GM18519 (cell line): ENCODE measurements around the gene FKBP9.
"Not testable (repeated sequence)": the region's sequence is repeated elsewhere in the genome, so short reads cannot be mapped to it uniquely, and the experiment has no call there.

ENCODE experiments used
- ATAC-seq: cut with Tn5 transposase; IDR thresholded peaks from one replicate; pipeline ENCODE4 v1.9.1; 2021; ENCODE audit warnings: mild to moderate bottlenecking, moderate library complexity; ENCODE audit not compliant: unreplicated experiment, low FRiP score

The FKBP9 gene

DNA sequence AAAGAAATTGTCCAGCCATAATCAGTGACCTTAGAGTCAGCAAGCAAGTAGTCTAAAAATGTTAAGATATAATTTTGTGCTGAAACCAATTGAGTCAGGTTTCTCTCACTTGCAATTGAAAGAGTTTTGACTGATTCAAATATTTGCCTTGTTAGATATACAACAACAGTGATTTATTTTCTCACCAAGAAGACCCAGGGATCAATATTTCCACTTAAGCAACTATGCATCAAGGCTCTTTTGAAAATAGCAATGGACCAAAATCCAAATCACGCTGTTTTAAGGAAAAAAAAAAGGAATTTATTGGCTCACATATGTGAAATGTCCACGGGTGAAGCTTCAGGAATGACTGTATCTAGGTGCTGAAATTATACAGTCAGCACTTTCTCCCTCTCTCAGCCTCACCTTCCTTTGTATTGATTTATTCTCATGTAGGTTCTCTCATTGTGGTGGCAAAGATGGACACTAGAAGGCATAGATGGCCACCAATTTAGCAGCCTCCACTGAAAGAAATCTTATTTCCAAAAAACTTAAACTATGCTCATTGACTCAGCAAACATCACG is 9.7 kb upstream of the FKBP9 start:
- no peak for ATAC-seq

DNA sequence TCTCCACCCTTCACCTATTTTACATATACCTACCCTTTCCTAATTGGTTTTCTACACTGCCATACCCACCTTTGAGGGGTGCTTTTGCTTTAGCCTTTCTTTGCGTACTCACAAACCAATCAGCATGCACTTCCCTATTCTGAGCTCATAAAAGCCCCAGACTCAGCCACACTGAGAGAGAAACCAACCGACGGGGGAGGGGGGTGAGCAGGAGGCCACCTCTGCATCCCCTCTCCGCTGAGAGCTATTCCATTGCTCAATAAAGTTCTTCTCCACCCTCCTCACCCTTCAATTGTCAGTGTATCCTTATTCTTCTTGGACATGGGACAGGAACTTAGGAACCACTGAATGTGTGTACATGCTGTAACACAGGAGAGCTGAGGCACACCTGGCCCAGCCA is 9.0 kb upstream of the FKBP9 start:
- ATAC-seq = no peak

DNA sequence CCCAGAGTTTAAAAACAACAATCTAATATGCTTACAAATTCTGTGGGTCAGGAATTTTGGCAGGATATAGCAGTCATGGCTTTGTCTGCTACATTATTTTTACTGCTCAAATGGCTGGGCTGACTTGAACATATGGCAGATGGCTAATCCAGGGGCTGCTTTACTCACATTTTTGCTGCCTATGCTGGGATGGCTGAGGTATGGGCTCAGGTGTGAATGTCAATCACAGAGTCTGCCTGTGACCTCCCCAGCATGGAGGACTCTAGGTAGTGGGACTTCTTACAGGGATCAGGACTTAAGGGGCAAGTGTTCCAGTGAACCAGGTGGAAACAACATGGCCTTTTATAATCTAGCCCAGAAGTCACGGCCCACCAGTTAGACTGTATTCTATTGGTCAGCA is 4.4 kb upstream of the FKBP9 start:
- ATAC-seq = no peak

DNA sequence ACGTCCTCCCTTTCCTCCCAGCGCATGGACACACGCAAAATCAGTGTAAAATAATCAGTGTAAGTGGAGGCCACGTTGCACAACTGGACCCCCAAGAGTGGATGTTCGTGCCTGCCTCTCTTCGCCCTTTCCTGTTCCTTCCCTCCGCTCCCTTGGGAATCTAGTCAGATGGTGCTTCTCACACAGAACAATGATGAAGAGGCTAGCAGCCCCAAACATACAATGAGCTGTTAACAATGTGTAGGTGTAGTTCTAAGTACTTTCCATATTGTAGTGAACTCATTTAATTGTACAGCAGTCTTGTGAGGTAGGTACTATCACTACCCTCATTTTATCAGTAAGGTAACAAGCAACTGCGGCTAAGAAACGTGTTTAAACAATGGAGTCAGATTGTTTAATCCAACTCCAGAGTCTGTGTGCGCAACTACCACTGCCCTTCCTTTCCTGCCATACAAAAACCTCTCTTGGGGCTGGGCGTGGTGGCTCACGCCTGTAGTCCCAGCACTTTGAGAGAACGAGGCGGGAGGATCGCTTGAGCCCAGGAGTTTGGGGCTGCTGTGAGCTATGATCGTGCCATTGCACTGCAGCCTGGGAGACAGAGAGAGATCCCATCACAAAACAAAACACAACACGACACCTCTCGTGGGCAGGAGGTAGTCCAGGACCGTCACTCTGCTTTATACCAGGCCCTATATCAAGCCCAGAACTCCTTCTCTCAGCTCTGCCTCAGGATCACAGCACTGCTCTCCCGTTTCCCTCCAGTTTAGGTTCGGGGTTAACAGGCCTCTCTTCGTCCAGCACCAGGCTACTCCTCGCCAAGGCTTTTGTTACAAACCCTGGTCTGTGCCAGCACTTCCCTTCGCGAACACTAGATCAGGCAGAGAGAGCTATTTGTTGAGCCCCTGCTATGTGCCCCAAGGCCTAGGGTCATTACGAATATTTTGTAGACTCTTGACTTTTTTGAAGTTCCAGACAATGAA is 1.1 kb downstream of the FKBP9 start:
- no peak for ATAC-seq

- not testable (repeated sequence) for ATAC-seq
Observed at GRCh38 chr7:32963880-32964301, 6.7 kb downstream of the FKBP9 start.

- peak; percentile 96 for ATAC-seq
Observed at GRCh38 chr7:32964461-32965159, 7.4 kb downstream of the FKBP9 start.

GRCh38 chr7:32966489-32967267 is 9.4 kb downstream of the FKBP9 start:
- ATAC-seq = not testable (repeated sequence)

GRCh38 chr7:32967268-32967582 is 10.0 kb downstream of the FKBP9 start:
- ATAC-seq = not testable (repeated sequence)

DNA sequence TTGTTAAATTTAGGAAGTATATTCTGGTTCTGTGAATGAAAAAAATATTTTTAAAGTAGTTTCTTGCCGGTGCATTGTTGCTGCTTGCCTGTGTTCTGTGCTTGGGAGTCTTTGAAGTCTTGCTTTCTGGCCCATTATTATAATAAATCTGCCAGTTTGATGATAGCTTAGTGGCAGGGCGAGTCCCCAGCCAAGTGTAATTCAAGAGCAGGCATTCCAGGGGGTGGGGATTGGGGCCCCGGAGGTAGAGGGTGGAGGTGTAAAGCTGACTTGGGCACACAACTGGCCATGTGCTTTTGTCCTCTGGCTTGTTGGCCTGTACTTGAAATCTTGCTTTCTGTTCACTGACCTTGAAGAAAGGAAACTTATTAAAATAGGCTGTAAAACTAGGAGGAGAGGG is 14.7 kb downstream of the FKBP9 start:
- not testable (repeated sequence) for ATAC-seq

DNA sequence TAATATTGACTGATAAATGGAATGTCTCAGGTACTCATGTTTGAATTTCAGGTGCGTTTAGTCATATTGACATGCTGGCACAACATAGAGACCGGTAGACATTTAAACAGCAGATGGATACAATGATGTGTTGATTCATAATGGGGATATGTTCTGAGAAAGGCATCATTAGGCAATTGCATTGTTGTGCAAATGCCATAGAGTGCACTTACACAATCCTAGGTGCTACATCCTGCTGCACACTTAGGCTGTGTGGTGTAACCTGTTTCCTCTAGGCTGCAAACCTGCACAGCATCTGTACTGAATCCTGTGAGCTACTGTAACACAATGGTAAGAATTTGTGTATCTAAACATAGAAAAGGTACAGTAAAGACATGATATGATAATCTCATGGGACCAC is 19.9 kb downstream of the FKBP9 start:
- not testable (repeated sequence) for ATAC-seq

DNA sequence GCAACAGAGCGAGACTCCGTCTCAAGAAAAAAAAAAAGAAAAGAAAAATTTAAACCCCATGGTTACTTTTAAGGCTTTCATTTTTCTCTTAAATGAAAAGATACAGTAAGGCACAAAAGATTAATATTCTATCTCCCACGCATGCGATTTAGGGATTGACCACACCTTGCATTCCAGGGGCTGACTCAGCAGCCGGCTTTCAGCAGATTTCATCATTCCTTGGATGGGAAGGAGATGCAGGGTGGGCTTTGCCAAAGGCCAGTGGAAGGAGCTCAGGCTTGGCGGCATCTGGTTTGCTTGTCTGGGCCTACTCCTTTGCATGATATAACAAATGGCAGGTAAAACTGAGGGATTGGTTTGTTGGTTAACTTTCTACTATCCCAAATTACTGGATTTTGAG is 22.0 kb downstream of the FKBP9 start:
- not testable (repeated sequence) for ATAC-seq

DNA sequence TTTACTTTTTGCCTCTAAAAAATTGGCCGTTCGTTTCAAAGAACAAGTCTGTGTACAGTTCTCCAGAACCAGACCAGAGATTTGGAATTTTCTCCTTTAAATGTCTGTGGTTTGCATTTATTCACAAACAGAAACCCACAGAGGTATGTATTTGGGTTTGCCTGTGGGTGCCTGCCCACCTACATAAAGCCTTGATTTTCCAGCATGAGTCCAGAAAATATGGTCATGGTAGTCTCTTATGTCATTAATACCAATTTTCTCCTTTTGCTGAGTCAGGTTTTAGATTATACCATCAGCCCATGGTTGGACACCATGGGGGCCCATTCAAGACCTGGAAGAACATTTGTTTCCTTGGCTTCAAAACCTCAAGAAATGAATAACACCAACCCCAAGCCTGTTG is 22.7 kb downstream of the FKBP9 start:
- not testable (repeated sequence) for ATAC-seq

DNA sequence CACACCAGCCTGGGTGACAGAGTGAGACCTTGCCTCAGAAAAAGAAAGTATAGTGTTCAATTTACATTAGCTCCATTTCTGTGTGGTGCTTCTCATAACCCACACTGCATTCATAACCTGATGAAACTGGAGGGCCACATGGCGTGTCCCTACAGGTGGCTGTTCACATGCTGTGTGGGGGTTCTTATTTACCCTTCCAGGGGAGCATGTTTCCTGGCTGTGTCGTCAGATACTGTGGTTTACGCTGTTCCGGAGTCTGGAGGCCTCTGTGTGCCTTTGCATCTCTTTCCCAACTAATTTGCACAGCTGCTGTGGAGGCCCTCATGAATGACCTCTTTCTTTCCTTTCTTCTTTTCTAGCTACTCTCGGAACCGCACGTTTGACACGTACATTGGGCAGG is 30.9 kb downstream of the FKBP9 start:
- ATAC-seq = not testable (repeated sequence)

- ATAC-seq = not testable (repeated sequence)
Observed at GRCh38 chr7:32991068-32991585, 33.9 kb downstream of the FKBP9 start.

DNA sequence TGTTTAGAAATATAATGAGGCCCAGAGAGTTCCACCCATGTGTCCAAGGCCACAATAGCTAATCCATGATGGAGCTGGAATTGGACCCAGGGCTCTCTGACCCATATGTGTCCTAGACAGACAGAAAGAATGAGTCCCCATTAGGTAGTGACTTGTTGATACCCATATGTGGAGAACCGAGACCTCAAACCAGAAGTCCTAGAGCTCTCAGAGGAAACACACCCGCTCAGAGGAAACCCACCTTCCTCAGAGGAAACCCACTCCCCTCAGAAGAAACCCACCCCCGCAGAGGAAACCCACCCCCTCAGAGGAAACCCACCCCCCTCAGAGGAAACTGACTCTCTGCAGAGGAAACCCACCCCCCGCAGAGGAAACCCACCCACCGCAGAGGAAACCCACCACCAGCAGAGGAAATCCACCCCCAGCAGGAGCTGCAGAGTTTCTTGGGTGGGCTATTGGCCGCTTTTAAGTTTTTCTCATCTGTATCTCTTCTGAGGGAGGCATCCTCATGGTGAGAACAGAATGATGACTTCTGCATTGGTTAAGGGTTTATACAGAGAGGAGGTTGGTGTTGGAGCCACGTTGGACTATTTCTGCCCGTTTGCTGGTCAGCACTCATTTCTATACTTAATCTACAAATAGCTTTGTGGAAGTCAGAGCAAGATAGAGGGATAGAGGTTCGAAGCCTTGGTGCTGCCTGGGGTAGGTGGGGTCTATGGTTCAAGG is 34.9 kb downstream of the FKBP9 start:
- ATAC-seq = not testable (repeated sequence)

- not testable (repeated sequence) for ATAC-seq
Observed at GRCh38 chr7:32992750-32993149, 35.5 kb downstream of the FKBP9 start.

DNA sequence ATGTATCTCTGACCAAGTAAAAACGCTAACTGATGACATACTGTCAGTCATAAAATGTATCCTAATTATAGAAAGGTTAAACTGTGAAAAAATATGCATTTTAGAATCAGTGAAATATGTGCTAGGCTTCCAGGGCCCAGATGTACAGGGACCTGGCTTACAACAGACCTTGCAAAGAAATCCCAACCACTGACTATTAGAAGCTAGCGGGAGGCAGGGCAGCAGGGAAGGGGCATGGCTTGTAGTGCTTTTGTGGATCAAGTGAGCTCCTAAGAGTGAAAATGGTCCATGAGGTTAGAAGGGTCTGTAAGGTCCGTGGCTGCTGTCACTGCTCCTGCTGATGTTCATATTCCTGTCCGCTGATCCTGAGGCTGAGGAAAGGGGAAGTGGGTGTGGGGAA is 40.7 kb downstream of the FKBP9 start:
- not testable (repeated sequence) for ATAC-seq

DNA sequence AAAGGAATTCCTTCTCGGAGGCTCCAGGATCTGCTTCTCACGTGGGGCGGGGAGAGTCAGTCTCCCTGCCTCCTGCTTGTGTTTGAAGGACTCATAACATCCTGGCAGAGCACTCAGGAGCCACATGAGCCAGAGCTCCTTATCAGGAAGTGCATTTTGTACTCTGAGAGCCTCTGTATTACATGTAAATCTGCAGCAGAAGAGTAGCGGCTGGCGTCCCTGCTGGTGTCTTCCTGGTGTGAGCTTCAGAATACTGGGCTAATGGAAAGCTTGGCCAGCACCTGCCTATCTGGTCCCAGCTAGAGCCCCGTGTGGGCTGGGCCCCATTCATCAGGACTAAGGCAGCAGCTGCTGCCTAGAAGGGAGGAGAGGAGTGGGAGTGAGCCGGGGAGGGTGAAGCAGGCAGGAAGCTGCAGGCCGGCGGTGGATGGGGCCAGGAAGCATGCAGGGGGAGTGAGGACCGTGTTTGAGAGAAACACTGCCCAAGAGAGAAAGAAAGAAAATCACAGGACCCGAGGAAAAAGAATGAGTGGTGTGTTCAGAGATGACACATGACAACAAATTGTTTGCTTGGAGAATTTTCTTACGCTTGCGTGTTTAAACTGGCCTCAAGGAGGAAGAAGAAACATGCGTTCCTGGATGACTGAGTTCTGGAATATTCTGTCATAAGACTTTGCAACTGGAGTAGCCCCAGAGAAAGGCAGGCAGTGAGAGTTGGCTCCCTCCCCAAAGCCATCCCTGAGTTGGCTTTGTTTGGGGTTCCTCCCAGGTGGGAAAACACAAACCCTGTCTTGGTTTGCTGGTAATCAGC is 41.3 kb downstream of the FKBP9 start:
- not testable (repeated sequence) for ATAC-seq

DNA sequence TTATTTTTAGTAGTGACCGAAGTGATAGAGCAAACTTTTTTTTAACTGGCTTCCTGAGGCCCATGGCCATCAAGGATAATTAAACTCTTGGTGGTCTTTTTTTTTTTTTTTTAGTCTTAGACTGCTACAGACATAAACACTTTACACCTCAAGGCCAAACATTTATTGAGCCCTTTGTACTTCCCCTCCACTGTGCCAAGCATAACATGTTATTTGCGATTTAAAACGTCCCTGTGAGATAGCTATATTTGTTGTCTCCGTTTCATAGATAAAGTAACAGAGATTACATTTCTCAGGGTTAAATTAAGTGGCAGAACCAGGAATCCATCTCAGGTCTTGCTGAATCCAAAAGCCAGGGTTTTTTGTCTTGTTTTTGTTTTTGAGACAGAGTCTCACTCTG is 42.1 kb downstream of the FKBP9 start:
- not testable (repeated sequence) for ATAC-seq
